GM06990 (cell line): ENCODE data around the gene CATSPER3.
"Not testable (repeated sequence)": the region's sequence is repeated elsewhere in the genome, so short reads cannot be mapped to it uniquely, and the experiment has no call there.

Source experiments
- DNase-seq: peaks from one replicate; pipeline ENCODE4 v3.0.0-alpha.2; 2011; ENCODE audit not compliant: insufficient read length; ENCODE audit errors: extremely low read depth
- H3K27me3 ChIP-seq: replicated peaks from 2 replicates; pipeline ENCODE4 v1.6.0; 2011; ENCODE audit warnings: low read length; ENCODE audit not compliant: control insufficient read depth, insufficient read depth
- H3K36me3 ChIP-seq: 2 replicates; pipeline ENCODE4 v1.5.1; 2011; ENCODE audit warnings: low read length; ENCODE audit not compliant: control insufficient read depth, insufficient read depth
- H3K4me3 ChIP-seq: replicated peaks from 2 replicates; pipeline ENCODE4 v1.5.1; 2011; ENCODE audit warnings: low read depth, mild to moderate bottlenecking, control low read depth, low read length
- CTCF ChIP-seq: IDR thresholded peaks from 2 replicates; pipeline ENCODE4 v1.5.1; 2011; ENCODE audit warnings: low read length, control low read depth, mild to moderate bottlenecking, inconsistent platforms; ENCODE audit not compliant: insufficient read depth, poor library complexity, severe bottlenecking

CATSPER3 gene

DNA sequence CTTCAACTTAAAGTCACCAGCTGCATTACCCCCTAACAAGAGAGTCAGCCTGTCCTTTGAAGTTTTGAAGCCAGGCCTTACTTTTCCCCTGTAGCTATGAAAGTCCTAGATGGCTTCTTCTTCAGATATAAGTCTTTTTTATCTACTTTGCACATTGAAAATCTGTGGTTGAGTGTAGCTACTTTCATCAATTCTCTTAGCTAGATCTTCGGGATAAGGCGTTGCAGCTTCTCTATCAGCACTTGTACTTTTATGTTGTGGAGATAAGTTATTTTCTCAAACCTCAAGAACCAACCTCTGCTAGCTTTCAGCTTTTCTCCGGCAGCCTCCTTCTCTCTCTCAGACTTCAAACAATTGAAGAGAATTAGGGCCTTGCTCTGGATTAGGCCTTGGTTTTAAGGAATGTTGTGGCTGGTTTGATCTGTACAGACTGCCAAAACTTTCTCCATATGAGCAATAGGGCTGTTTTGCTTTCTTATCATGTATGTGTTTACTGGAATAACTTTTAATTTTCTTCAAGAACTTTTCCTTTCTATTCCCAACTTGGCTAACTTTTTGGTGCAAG is 21.6 kb downstream of the CATSPER3 start:
- no peak overlapping the region for H3K4me3 ChIP-seq
- no peak for TF ChIP-seq CTCF
- H3K27me3 ChIP-seq: no peaks in the 10 kb centered on the region
- no peak for DNase-seq
- H3K36me3 ChIP-seq: no peaks in the 10 kb centered on the region

GRCh38 chr5:134990183-134990582 is 22.5 kb downstream of the CATSPER3 start:
- not testable (repeated sequence) for H3K4me3 ChIP-seq, DNase-seq, H3K36me3 ChIP-seq, H3K27me3 ChIP-seq

DNA sequence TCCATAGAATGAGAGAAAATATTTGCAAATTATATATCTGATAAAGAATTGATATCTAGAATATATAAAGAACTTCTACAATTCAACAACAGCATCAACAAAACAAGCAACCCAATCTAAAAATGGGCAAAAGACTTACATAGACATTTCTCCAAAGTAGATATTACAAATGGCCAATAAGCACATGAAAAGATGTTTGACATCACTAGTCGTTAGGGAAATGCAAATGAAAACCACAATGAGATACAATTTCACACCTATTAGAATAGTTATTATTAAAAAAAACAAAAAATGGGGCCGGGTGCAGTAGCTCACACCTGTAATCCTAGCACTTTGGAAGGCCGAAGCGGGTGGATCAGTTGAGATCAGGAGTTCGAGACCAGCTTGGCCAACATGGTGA is 24.4 kb downstream of the CATSPER3 start:
- Histone ChIP-seq H3K4me3 (no peak overlapping the region), H3K27me3 (no peaks in the 10 kb centered on the region; the same call in 1 of the 2 replicates), H3K36me3 (no peaks in the 10 kb centered on the region)
- DNase-seq: no peak
- TF ChIP-seq CTCF: no peak

- H3K36me3 ChIP-seq: no peaks in the 10 kb centered on the region
- H3K4me3 ChIP-seq: no peak overlapping the region
- no peaks in the 10 kb centered on the region; the same call in 1 of the 2 replicates for H3K27me3 ChIP-seq
- no peak for DNase-seq
- no peak for TF ChIP-seq CTCF
Measured at GRCh38 chr5:134993161-134993560, 25.5 kb downstream of the CATSPER3 start.

DNA sequence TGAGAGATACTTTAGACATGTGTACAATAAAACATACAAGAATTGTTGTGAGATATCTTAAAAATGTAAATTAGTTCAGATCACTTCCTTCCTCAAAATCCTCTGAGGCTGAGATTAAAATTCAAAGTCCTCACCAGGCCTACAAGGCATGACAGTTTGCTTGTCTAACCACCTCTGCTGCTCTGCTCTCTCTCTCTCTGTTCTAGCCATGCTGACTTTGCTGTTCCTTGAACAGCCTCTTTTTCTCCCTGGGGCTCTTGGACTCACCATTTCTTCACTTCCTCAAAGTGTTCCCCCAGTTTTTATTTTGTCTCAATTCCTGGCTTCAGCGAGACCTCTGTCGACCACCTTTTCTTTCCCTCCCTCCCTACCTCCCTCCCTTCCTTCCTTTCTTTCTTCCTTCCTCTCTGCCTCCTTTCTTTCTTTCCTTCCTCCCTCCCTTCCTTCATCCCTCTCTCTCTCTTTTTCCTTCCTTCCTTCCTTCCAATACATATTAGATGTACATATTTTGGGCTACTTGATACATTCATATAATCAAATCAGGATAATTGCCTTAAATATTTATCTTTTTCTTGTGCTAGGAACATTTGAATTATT is 27.0 kb downstream of the CATSPER3 start:
- no peaks in the 10 kb centered on the region for H3K36me3 ChIP-seq
- no peak for TF ChIP-seq CTCF
- no peaks in the 10 kb centered on the region; the same call in 1 of the 2 replicates for H3K27me3 ChIP-seq
- no peak overlapping the region for H3K4me3 ChIP-seq
- DNase-seq: no peak

DNA sequence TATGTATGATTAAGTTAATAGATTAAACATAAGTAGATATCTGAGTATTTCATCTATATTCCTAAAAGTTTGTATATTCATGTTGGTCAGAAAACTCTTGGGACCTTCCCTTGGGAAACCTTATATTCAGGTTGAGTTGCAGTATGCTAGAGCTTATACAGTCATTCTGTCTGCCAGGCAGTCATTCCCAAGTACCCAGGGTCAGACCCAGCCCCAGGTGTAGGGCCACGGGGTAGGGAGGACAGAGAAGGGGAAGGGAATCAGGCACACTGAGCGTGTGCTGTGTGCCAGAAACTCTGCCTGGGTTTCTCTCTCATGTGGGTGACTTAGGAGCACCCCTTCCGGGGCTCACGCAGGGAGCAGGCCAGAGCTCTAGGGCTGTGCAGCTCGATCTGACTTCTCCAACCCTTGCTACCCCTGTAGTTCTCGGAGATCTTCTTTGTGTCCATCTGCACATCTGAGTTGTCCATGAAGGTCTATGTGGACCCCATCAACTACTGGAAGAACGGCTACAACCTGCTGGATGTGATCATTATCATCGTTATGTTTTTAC is 28.2 kb downstream of the CATSPER3 start:
- H3K36me3 ChIP-seq: no peaks in the 10 kb centered on the region
- no peak for TF ChIP-seq CTCF
- H3K4me3 ChIP-seq: no peak overlapping the region
- DNase-seq: no peak
- no peaks in the 10 kb centered on the region; the same call in 1 of the 2 replicates for H3K27me3 ChIP-seq
